ENCODE measurements around the gene AQP6.

AQP6 gene

DNA sequence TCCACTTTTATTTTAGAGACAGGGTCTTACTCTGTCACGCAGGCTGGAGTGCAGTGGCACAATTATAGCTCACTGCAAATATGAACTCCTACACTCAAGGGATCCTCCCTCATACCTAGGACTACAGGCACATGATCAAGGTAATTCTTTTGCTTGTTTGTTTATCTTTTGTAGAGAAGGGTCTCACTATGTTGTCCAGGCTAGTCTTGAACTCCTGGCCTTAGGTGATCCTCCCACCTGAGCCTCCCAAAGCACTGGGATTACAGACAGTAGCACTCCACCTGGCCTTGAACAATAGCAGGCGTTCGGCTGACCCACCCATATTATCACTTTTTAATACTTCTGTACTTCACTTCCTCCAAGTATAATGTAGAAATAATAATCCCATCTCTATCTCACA lies 53.9 kb downstream of the AQP6 start:
- TF ChIP-seq NFIC (IDR thresholded peaks at IDR 0.05), result no peak
- TF ChIP-seq, protein P1, sequence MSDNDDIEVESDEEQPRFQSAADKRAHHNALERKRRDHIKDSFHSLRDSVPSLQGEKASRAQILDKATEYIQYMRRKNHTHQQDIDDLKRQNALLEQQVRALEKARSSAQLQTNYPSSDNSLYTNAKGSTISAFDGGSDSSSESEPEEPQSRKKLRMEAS (IDR thresholded peaks at IDR 0.05), result no peak
